IMR-90 (cell line): Measurements from ENCODE around the gene HIVEP1.

ENCODE experiments used
- CTCF ChIP-seq: conservative IDR thresholded peaks from 2 replicates; pipeline ENCODE4 v1.5.1; 2012; ENCODE audit warnings: mild to moderate bottlenecking, low read depth, low read length, improper control_type of control experiment
- NFE2L2 ChIP-seq: fragments of 150-350 bp; IDR thresholded peaks from 2 replicates; pipeline ENCODE4 v1.6.1; 2016; ENCODE audit warnings: low read depth, mild to moderate bottlenecking, low read length

DNA sequence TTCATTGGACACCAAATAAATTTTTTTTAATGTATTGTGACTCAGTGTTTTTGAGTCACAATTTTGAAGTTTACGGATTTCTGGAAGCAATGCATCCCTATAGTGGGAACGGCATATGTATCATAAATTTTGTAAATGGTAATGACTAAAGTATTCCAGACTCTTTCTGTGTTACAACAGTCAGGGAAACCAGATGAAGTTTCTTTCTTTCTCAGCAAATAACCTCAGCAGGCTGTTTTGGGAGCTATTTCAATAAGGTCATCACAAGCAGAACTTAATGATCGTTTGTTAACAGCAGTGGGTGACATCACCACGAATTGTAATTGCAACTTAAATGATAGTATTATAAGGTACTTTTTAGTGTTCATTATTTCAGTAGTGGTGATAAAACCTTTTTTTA lies 52.0 kb downstream of the HIVEP1 start:
- TF ChIP-seq CTCF = no peak
- TF ChIP-seq NFE2L2 = no peak
